ENCODE data around the gene TCHH. TPM values are rescaled to one million over a fixed set of nuclear protein-coding genes. Genes with fewer than 3 reads are reported as not detected.
A peak's percentile ranks its signal among the peaks of the same experiment; 100 is the strongest.

Gene TCHH
- total RNA-seq, 1 donor from 2014 or later, result not detected

GRCh38 chr1:152143150-152143887 is 28.1 kb upstream of the TCHH start:
- H3K9me3 Mint-ChIP-seq, result peaks cover 26% of the 10 kb centered on the region
- H3K27ac Mint-ChIP-seq (ENCODE audit: unreplicated experiment), result no peak overlapping the region

GRCh38 chr1:152141971-152142584 is 26.8 kb upstream of the TCHH start:
- Mint-ChIP-seq H3K9me3 (peaks cover 24% of the 10 kb centered on the region), H3K36me3 (ENCODE audit: low read depth) (peaks cover 8% of the 10 kb centered on the region), H3K27me3 (ENCODE audit: low read depth) (no peaks in the 10 kb centered on the region), H3K27ac (ENCODE audit: unreplicated experiment) (no peak overlapping the region), H3K4me1 (no peaks in the 10 kb centered on the region), H3K4me3 (no peak overlapping the region)
- no peak for DNase-seq (ENCODE audit: low read depth, low spot score)
- TF ChIP-seq, protein P1, sequence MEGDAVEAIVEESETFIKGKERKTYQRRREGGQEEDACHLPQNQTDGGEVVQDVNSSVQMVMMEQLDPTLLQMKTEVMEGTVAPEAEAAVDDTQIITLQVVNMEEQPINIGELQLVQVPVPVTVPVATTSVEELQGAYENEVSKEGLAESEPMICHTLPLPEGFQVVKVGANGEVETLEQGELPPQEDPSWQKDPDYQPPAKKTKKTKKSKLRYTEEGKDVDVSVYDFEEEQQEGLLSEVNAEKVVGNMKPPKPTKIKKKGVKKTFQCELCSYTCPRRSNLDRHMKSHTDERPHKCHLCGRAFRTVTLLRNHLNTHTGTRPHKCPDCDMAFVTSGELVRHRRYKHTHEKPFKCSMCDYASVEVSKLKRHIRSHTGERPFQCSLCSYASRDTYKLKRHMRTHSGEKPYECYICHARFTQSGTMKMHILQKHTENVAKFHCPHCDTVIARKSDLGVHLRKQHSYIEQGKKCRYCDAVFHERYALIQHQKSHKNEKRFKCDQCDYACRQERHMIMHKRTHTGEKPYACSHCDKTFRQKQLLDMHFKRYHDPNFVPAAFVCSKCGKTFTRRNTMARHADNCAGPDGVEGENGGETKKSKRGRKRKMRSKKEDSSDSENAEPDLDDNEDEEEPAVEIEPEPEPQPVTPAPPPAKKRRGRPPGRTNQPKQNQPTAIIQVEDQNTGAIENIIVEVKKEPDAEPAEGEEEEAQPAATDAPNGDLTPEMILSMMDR (conservative IDR thresholded peaks at IDR 0.05), result peak; percentile 68

More at GRCh38 chr1:152143150-152143887, 28.1 kb upstream of the TCHH start:
- Mint-ChIP-seq H3K4me1 (no peaks in the 10 kb centered on the region), H3K27me3 (ENCODE audit: low read depth) (no peaks in the 10 kb centered on the region), H3K4me3 (no peak overlapping the region), H3K36me3 (ENCODE audit: low read depth) (peaks cover 8% of the 10 kb centered on the region)
- TF ChIP-seq, protein P1 (conservative IDR thresholded peaks at IDR 0.05), result no peak
- DNase-seq (ENCODE audit: low read depth, low spot score), result no peak

DNA sequence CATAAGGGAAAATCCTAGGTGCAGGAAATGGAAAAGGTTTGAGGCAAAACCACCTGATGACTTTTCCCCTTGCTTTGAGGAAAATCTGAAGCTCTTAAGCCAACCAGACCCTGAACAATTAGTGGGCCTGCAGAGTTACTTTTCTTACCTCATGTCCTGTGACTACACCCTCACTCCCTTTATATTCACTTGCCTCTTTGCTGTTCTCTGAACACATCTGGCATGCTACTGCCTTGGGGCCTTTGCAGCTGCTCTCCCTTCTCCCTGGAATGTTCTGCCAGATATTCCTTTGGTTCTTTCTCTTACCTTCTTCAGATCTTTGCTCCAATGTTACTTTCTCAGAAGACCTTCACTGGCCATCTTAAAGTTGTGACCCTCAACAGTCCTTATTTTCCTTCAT is 22.0 kb upstream of the TCHH start:
- DNase-seq (ENCODE audit: low read depth, low spot score), result no peak
- H3K4me1 Mint-ChIP-seq, result no peaks in the 10 kb centered on the region
- H3K9me3 Mint-ChIP-seq, result peaks cover 8% of the 10 kb centered on the region
- no peaks in the 10 kb centered on the region for H3K36me3 Mint-ChIP-seq (ENCODE audit: low read depth)
- no peak overlapping the region for H3K4me3 Mint-ChIP-seq
- no peak overlapping the region for H3K27ac Mint-ChIP-seq (ENCODE audit: unreplicated experiment)
- TF ChIP-seq, protein P1 (conservative IDR thresholded peaks at IDR 0.05), result no peak
- no peaks in the 10 kb centered on the region for H3K27me3 Mint-ChIP-seq (ENCODE audit: low read depth)

- Mint-ChIP-seq H3K4me1 (no peaks in the 10 kb centered on the region), H3K27ac (ENCODE audit: unreplicated experiment) (no peak overlapping the region), H3K36me3 (ENCODE audit: low read depth) (no peaks in the 10 kb centered on the region), H3K9me3 (peaks cover 14% of the 10 kb centered on the region), H3K27me3 (ENCODE audit: low read depth) (peaks cover 3% of the 10 kb centered on the region), H3K4me3 (no peak overlapping the region)
- no peak for DNase-seq (ENCODE audit: low read depth, low spot score)
- TF ChIP-seq, protein P1 (conservative IDR thresholded peaks at IDR 0.05), result no peak
Observed at GRCh38 chr1:152130186-152130585, 14.9 kb upstream of the TCHH start.

- no peak overlapping the region for H3K27ac Mint-ChIP-seq (ENCODE audit: unreplicated experiment)
- H3K4me3 Mint-ChIP-seq, result no peak overlapping the region
- DNase-seq (ENCODE audit: low read depth, low spot score), result no peak
- no peaks in the 10 kb centered on the region for H3K4me1 Mint-ChIP-seq
- TF ChIP-seq, protein P1 (conservative IDR thresholded peaks at IDR 0.05), result no peak
- H3K36me3 Mint-ChIP-seq (ENCODE audit: low read depth), result no peaks in the 10 kb centered on the region
- H3K9me3 Mint-ChIP-seq, result peaks cover 14% of the 10 kb centered on the region
- peaks cover 3% of the 10 kb centered on the region for H3K27me3 Mint-ChIP-seq (ENCODE audit: low read depth)
Observed at GRCh38 chr1:152127673-152128072, 12.4 kb upstream of the TCHH start.

Measured in neural crest cell (in vitro differentiated cells).